Mesendoderm (in vitro differentiated cells): ENCODE data around the gene SOX5.
"Not testable (repeated sequence)": the region's sequence is repeated elsewhere in the genome, so short reads cannot be mapped to it uniquely, and the experiment has no call there.

Experiments
- DNase-seq: peaks from one replicate; pipeline ENCODE4 v3.0.0; 2013
- H2AK5ac ChIP-seq: 2 replicates; pipeline ENCODE4 v1.6.1; 2013; ENCODE audit warnings: low read length, inconsistent platforms
- H2BK120ac ChIP-seq: 2 replicates; pipeline ENCODE4 v1.6.1; 2013; ENCODE audit warnings: low read depth, mild to moderate bottlenecking, low read length, moderate library complexity, mixed read lengths
- H2BK15ac ChIP-seq: replicated peaks from 2 replicates; pipeline ENCODE4 v1.6.1; 2013; ENCODE audit warnings: low read depth, mild to moderate bottlenecking, moderate library complexity
- H2BK5ac ChIP-seq: 2 replicates; pipeline ENCODE4 v1.6.1; 2013; ENCODE audit warnings: low read length, inconsistent platforms
- H3K18ac ChIP-seq: 2 replicates; pipeline ENCODE4 v1.6.1; 2013; ENCODE audit warnings: mild to moderate bottlenecking, low read length, mixed read lengths
- H3K23ac ChIP-seq: one replicate; pipeline ENCODE4 v1.6.1; 2013; ENCODE audit warnings: low read length
- H3K27ac ChIP-seq: 2 replicates; pipeline ENCODE4 v1.5.1; 2013; ENCODE audit warnings: low read depth, mild to moderate bottlenecking, inconsistent platforms, low read length, moderate library complexity
- H3K27me3 ChIP-seq: 2 replicates; pipeline ENCODE4 v1.6.1; 2013; ENCODE audit warnings: low read length, control low read depth, mild to moderate bottlenecking, inconsistent platforms; ENCODE audit not compliant: insufficient read depth, poor library complexity
- H3K36me3 ChIP-seq: 2 replicates; pipeline ENCODE4 v1.6.1; 2013; ENCODE audit warnings: low read length, inconsistent platforms; ENCODE audit not compliant: control insufficient read depth, insufficient read depth
- H3K4ac ChIP-seq: one replicate; pipeline ENCODE4 v1.6.1; 2013; ENCODE audit warnings: low read depth, mild to moderate bottlenecking, low read length, moderate library complexity
- H3K4me1 ChIP-seq: 2 replicates; pipeline ENCODE4 v1.6.1; 2013; ENCODE audit warnings: low read depth, low read length, inconsistent platforms; ENCODE audit not compliant: control insufficient read depth
- H3K4me2 ChIP-seq: 2 replicates; pipeline ENCODE4 v1.6.1; 2013; ENCODE audit warnings: low read length
- H3K4me3 ChIP-seq: 2 replicates; pipeline ENCODE4 v1.5.1; 2013; ENCODE audit warnings: mild to moderate bottlenecking, low read length
- H3K56ac ChIP-seq: one replicate; pipeline ENCODE4 v1.6.1; 2013; ENCODE audit warnings: low read length
- H3K79me1 ChIP-seq: 2 replicates; pipeline ENCODE4 v1.6.1; 2013; ENCODE audit warnings: low read length, inconsistent platforms
- H3K79me2 ChIP-seq: 2 replicates; pipeline ENCODE4 v1.6.1; 2013; ENCODE audit warnings: mild to moderate bottlenecking, low read length; ENCODE audit not compliant: control insufficient read depth, insufficient read depth
- H3K9ac ChIP-seq: 2 replicates; pipeline ENCODE4 v1.6.1; 2013; ENCODE audit warnings: low read length, inconsistent platforms
- H4K5ac ChIP-seq: one replicate; pipeline ENCODE4 v1.6.1; 2013; ENCODE audit warnings: low read length
- H4K8ac ChIP-seq: one replicate; pipeline ENCODE4 v1.6.1; 2013; ENCODE audit warnings: low read depth, mild to moderate bottlenecking, control low read depth, low read length, moderate library complexity
- WGBS: extraction: QIAGEN DNeasy Blood & Tissue Kit; methylation state at CpG from one replicate; pipeline ENCODE4 v1.1.7; 2013; ENCODE audit warnings: low lambda C conversion rate, missing lambda C conversion rate; ENCODE audit not compliant: insufficient coverage; ENCODE audit errors: extremely low coverage; 5-methylcytosine and 5-hydroxymethylcytosine counted together

The SOX5 gene

GRCh38 chr12:23719493-23719892 lies 230.0 kb downstream of the SOX5 start:
- Histone ChIP-seq H2BK15ac (no peak overlapping the region), H3K4me2 (no peak overlapping the region), H3K36me3 (no peaks in the 10 kb centered on the region), H3K4me1 (no peaks in the 10 kb centered on the region), H3K4ac (no peak overlapping the region), H2BK5ac (no peak overlapping the region), H2BK120ac (no peak overlapping the region), H3K9ac (no peak overlapping the region), H4K8ac (no peak overlapping the region), H3K23ac (no peak overlapping the region), H3K79me1 (no peaks in the 10 kb centered on the region), H2AK5ac (no peak overlapping the region), H3K27ac (no peak overlapping the region), H3K4me3 (no peak overlapping the region), H3K18ac (no peak overlapping the region), H4K5ac (no peak overlapping the region), H3K56ac (no peak overlapping the region), H3K79me2 (no peaks in the 10 kb centered on the region), H3K27me3 (no peaks in the 10 kb centered on the region)
- no peak for DNase-seq
- WGBS, result no CpG with 5 or more reads among the region's 2 CpGs

GRCh38 chr12:23710361-23710760 lies 239.1 kb downstream of the SOX5 start:
- not testable (repeated sequence) for H3K27ac ChIP-seq, H3K4me2 ChIP-seq, H4K5ac ChIP-seq

DNA sequence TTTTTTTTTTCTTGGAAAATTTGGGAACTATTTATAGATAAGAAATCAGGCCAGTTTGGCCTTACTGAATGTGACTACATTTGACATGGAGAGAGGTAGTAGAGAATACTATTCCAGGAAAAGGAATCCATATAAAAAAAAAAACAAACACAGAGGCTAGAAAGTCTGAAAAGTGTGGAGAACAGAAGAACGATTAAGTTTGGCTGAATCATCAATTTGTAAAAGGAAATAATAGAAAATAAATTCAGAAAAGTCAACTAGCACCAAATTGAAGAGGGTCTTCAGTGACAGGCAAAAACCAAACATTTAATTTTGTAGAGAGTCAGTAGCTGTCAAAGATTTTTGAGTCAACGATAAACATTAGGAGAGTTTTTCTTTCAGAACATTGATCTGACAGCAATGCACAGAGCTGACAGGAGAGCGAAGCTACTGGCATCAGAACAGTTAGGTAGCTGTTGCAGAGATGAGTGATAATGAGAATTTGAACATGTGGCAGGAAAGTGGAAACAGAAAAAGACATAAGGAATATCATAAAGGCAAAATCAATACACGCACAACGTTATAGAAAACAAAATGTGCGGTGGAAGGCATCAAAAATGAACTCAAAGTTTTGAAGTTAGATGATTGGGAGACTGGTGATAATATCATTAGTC lies 241.2 kb downstream of the SOX5 start:
- Histone ChIP-seq H3K27ac (no peak overlapping the region), H3K4me2 (no peak overlapping the region), H3K79me2 (no peaks in the 10 kb centered on the region), H3K9ac (no peak overlapping the region), H3K27me3 (no peaks in the 10 kb centered on the region), H2BK5ac (no peak overlapping the region), H3K4me3 (no peak overlapping the region), H2BK120ac (no peak overlapping the region), H3K18ac (no peak overlapping the region), H4K5ac (no peak overlapping the region), H3K4ac (no peak overlapping the region), H3K79me1 (no peaks in the 10 kb centered on the region), H4K8ac (no peak overlapping the region), H2BK15ac (no peak overlapping the region), H3K36me3 (no peaks in the 10 kb centered on the region), H2AK5ac (no peak overlapping the region), H3K56ac (no peak overlapping the region), H3K4me1 (no peaks in the 10 kb centered on the region), H3K23ac (no peak overlapping the region)
- no CpG with 5 or more reads among the region's 6 CpGs for WGBS
- DNase-seq, result no peak

More at GRCh38 chr12:23710361-23710760, 239.1 kb downstream of the SOX5 start:
- not testable (repeated sequence) for H4K8ac ChIP-seq, H2BK15ac ChIP-seq, H3K23ac ChIP-seq, H3K27me3 ChIP-seq, H3K79me1 ChIP-seq, H3K36me3 ChIP-seq, H3K79me2 ChIP-seq, H2BK5ac ChIP-seq, H3K4me3 ChIP-seq, H3K18ac ChIP-seq, H2BK120ac ChIP-seq, H3K4me1 ChIP-seq, H3K4ac ChIP-seq, H3K56ac ChIP-seq, H2AK5ac ChIP-seq, DNase-seq, H3K9ac ChIP-seq
- no CpG with 5 or more reads among the region's 4 CpGs for WGBS

GRCh38 chr12:23707270-23707669 lies 242.2 kb downstream of the SOX5 start:
- Histone ChIP-seq H3K4me2 (no peak overlapping the region), H3K56ac (no peak overlapping the region), H3K4me1 (no peaks in the 10 kb centered on the region), H4K5ac (no peak overlapping the region), H3K4ac (no peak overlapping the region), H3K27ac (no peak overlapping the region), H3K18ac (no peak overlapping the region), H2AK5ac (no peak overlapping the region), H2BK5ac (no peak overlapping the region), H3K4me3 (no peak overlapping the region), H3K36me3 (no peaks in the 10 kb centered on the region), H2BK120ac (no peak overlapping the region), H3K9ac (no peak overlapping the region), H2BK15ac (no peak overlapping the region), H4K8ac (no peak overlapping the region), H3K27me3 (no peaks in the 10 kb centered on the region), H3K79me1 (no peaks in the 10 kb centered on the region), H3K79me2 (no peaks in the 10 kb centered on the region), H3K23ac (no peak overlapping the region)
- DNase-seq, result peak; percentile 31
- WGBS, result no CpG with 5 or more reads among the region's 5 CpGs

- Histone ChIP-seq H3K23ac (no peak overlapping the region), H2AK5ac (no peak overlapping the region), H3K9ac (no peak overlapping the region), H3K18ac (no peak overlapping the region), H3K79me2 (no peaks in the 10 kb centered on the region), H3K4me1 (no peaks in the 10 kb centered on the region), H3K4me2 (no peak overlapping the region), H3K27me3 (no peaks in the 10 kb centered on the region), H3K4me3 (no peak overlapping the region), H3K27ac (no peak overlapping the region), H2BK5ac (no peak overlapping the region), H4K8ac (no peak overlapping the region), H3K79me1 (no peaks in the 10 kb centered on the region), H3K36me3 (no peaks in the 10 kb centered on the region), H4K5ac (no peak overlapping the region), H3K56ac (peak overlapping the region; percentile 10), H3K4ac (no peak overlapping the region), H2BK120ac (no peak overlapping the region), H2BK15ac (no peak overlapping the region)
- no CpG with 5 or more reads among the region's 6 CpGs for WGBS
- peak; percentile 11 for DNase-seq
These were observed 244.2 kb downstream of the SOX5 start for GRCh38 chr12:23704992-23705943.
